GM12878 (cell line): ENCODE measurements around the gene APOH. TPM values are rescaled to one million over a fixed set of nuclear protein-coding genes. Genes with fewer than 3 reads are reported as not detected.

Source experiments
- BMI1 ChIP-seq: fragments of 450-650 bp; IDR thresholded peaks from 2 replicates; pipeline ENCODE4 v1.6.1; 2016; ENCODE audit warnings: mild to moderate bottlenecking, moderate library complexity, borderline replicate concordance
- CHD2 ChIP-seq: IDR thresholded peaks from 2 replicates; pipeline ENCODE4 v1.6.1; 2011; ENCODE audit warnings: low read depth, low read length, improper control_type of control experiment, borderline replicate concordance
- CREB1 ChIP-seq: IDR thresholded peaks from 2 replicates; pipeline ENCODE4 v1.6.1; 2012; ENCODE audit warnings: low read depth, mild to moderate bottlenecking, inconsistent platforms
- ELK1 ChIP-seq: IDR thresholded peaks from 2 replicates; pipeline ENCODE4 v1.6.1; 2012; ENCODE audit warnings: low read depth, low read length, improper control_type of control experiment
- ETV6 ChIP-seq, 2 experiments: fragments of 450-650 bp in 1 of 2; IDR thresholded peaks in 1 of 2; conservative IDR thresholded peaks in 1 of 2; 2 replicates each; pipeline ENCODE4 v1.6.1; 2014; ENCODE audit warnings: antibody characterized with exemption in 1 of 2, borderline replicate concordance in 1 of 2, low read depth in 1 of 2, mild to moderate bottlenecking in 1 of 2, moderate library complexity in 1 of 2
- FOS ChIP-seq: IDR thresholded peaks from 3 replicates; pipeline ENCODE4 v1.6.1; 2011; ENCODE audit warnings: borderline replicate concordance; ENCODE audit not compliant: insufficient read length; ENCODE audit errors: extremely low read depth
- GATAD2B ChIP-seq: fragments of 450-650 bp; conservative IDR thresholded peaks from 2 replicates; pipeline ENCODE4 v1.6.1; 2017; ENCODE audit warnings: low read depth, mild to moderate bottlenecking, moderate library complexity
- HDGF ChIP-seq: fragments of 450-650 bp; IDR thresholded peaks from 2 replicates; pipeline ENCODE4 v1.6.1; 2016; ENCODE audit warnings: antibody characterized with exemption
- MEF2A ChIP-seq: IDR thresholded peaks from 2 replicates; pipeline ENCODE4 v1.6.1; 2011; ENCODE audit warnings: low read depth, mild to moderate bottlenecking, low read length, moderate library complexity; ENCODE audit not compliant: insufficient read depth
- MEF2B ChIP-seq: fragments of 450-650 bp; IDR thresholded peaks from 2 replicates; pipeline ENCODE4 v1.6.1; 2018; ENCODE audit warnings: mild to moderate bottlenecking, moderate library complexity; ENCODE audit not compliant: partially characterized antibody, poor library complexity, severe bottlenecking
- NBN ChIP-seq: fragments of 450-650 bp; IDR thresholded peaks from 2 replicates; pipeline ENCODE4 v1.6.1; 2016
- NFXL1 ChIP-seq: fragments of 450-650 bp; IDR thresholded peaks from 2 replicates; pipeline ENCODE4 v1.6.1; 2017; ENCODE audit warnings: antibody characterized with exemption, mild to moderate bottlenecking, borderline replicate concordance
- NFYB ChIP-seq: IDR thresholded peaks from 2 replicates; pipeline ENCODE4 v1.6.1; 2011; ENCODE audit warnings: low read depth, mild to moderate bottlenecking, low read length, improper control_type of control experiment, moderate library complexity; ENCODE audit not compliant: insufficient read depth
- NKRF ChIP-seq: fragments of 450-650 bp; conservative IDR thresholded peaks from 2 replicates; pipeline ENCODE4 v1.6.1; 2017; ENCODE audit warnings: mild to moderate bottlenecking, moderate library complexity
- NR2C1 ChIP-seq: fragments of 450-650 bp; IDR thresholded peaks from 2 replicates; pipeline ENCODE4 v1.6.1; 2017; ENCODE audit warnings: antibody characterized with exemption, mild to moderate bottlenecking, moderate library complexity
- NR2F1 ChIP-seq: fragments of 450-650 bp; conservative IDR thresholded peaks from 2 replicates; pipeline ENCODE4 v1.6.1; 2017; ENCODE audit warnings: mild to moderate bottlenecking
- POU2F2 ChIP-seq: IDR thresholded peaks from 3 replicates; pipeline ENCODE4 v1.6.1; 2011; ENCODE audit warnings: low read depth, mild to moderate bottlenecking, low read length, borderline replicate concordance
- RAD21 ChIP-seq: IDR thresholded peaks from 2 replicates; pipeline ENCODE4 v1.6.1; 2011; ENCODE audit warnings: mild to moderate bottlenecking, low read depth, low read length, moderate library complexity; ENCODE audit not compliant: insufficient read depth
- RELA ChIP-seq: fragments of 450-650 bp; IDR thresholded peaks from 2 replicates; pipeline ENCODE4 v1.8.0; 2014; ENCODE audit warnings: borderline replicate concordance; ENCODE audit not compliant: partially characterized antibody
- SIN3A ChIP-seq: IDR thresholded peaks from 2 replicates; pipeline ENCODE4 v1.6.1; 2012; ENCODE audit warnings: low read depth, low read length, improper control_type of control experiment
- TAF1 ChIP-seq: IDR thresholded peaks from 2 replicates; pipeline ENCODE4 v1.6.1; 2011; ENCODE audit warnings: mild to moderate bottlenecking, low read depth, low read length, borderline replicate concordance
- TBL1XR1 ChIP-seq: IDR thresholded peaks from 2 replicates; pipeline ENCODE4 v1.6.1; 2012; ENCODE audit warnings: low read depth, low read length, improper control_type of control experiment
- TCF12 ChIP-seq: IDR thresholded peaks from 2 replicates; pipeline ENCODE4 v1.6.1; 2011; ENCODE audit warnings: low read depth, mild to moderate bottlenecking, low read length
- polyA plus RNA-seq, 11 experiments: library from polyadenylated mRNA; depleted of rRNA in 4 of 11; unstranded in 6 of 11; stranded (reverse) in 5 of 11; fragments of >200 nt; fragmentation: Nextera tagmentation in 4 of 11; fragmentation: Illumina TruSeq in 1 of 11; extraction: Ambion mirVana in 4 of 11; extraction: Trizol in 1 of 11; gene quantifications; 1 replicate in 1 of 11; 2 replicates in 10 of 11; pipeline versions ENCODE4 v1.2.1 to v1.2.3, GENCODE V29; 2011 to 2016; ENCODE audit warnings: inconsistent platforms in 2 of 11, missing spikeins in 2 of 11, low read depth in 1 of 11
- total RNA-seq, 4 experiments: library from RNA; depleted of rRNA in 3 of 4; stranded (reverse); fragments of >200 nt in 3 of 4; fragmentation: Illumina TruSeq in 1 of 4; extraction: Trizol in 1 of 4; gene quantifications; 2 replicates each; pipeline versions ENCODE4 v1.2.1 to v1.2.3, GENCODE V29; 2013 to 2021
- TF ChIP-seq, protein P1 (sequence below): fragments of 450-650 bp; formaldehyde crosslinking; IDR thresholded peaks from 2 replicates; pipeline ENCODE4 v1.4.0; 2020; ENCODE audit warnings: mild to moderate bottlenecking, moderate library complexity

Gene APOH
- total and polyA plus RNA-seq, 10 of the 15 experiments (the other 5 are each of a cell fraction or from before 2014, with no cell fraction given) = 1.8 TPM; not detected in 9

DNA sequence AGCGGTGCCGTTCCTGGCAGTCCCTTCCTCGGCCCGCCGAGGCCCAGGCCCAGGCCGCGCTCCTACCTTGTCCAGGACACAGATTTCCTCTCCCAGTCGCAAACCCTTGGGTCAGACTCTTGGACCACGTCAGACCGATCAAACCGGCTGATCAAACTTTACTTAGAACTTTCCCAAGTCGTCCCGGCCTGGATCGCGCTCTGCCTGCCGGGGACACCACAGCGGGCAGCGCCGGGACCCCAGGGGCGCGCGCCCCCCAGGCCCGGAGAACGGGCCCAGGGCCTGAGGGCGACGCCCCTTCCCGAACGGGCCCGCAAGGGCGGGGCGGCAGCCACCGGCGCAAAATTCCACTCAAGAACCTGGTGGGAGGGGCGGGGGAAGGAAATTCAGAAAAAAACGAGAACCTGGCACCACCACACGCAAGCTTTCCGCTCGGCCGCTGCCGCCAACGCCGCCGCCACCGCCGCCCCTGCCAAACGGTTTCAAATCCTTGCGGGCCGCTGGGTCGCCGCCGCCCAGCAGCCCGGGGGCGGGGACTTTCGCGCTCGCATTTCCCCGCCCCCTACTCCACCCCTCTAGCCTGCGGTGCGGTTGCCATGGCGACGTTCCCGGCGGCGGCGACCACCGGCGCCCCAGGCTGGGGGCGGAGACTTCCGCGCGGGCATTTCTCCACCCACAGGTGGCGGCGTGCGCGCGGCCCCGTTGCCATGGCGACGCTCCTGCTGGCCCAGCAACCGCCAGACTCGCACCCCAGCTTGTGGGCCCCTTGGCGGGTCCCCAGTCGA, 37.4 kb downstream of the APOH start, which contains the start of gene CEP112 (continued):
- no peak for TF ChIP-seq RAD21
- TF ChIP-seq ETV6 (conservative IDR thresholded peaks at IDR 0.05 in 1 of 2, IDR thresholded peaks at IDR 0.05 in 1 of 2; ENCODE audit: borderline replicate concordance in 1 of 2, low read depth in 1 of 2) = no peak
- peak; percentile 69 for TF ChIP-seq MEF2B
- TF ChIP-seq CREB1 = no peak
- TF ChIP-seq ELK1 = 0 out of 2 replicates have a peak, but pooled peaks have one; percentile 15
- no peak for TF ChIP-seq TCF12
- TF ChIP-seq MEF2A = no peak
- TF ChIP-seq RELA = no peak
- 0 out of 2 replicates have a peak, but pooled peaks have one; percentile 16 for TF ChIP-seq CHD2
- no peak for TF ChIP-seq FOS
- peak; percentile 75 for TF ChIP-seq GATAD2B
- no peak for TF ChIP-seq NR2C1
- TF ChIP-seq NBN = no peak
- no peak for TF ChIP-seq NKRF
- TF ChIP-seq NR2F1 = 0 out of 2 replicates have a peak, but pooled peaks have one; percentile 31
- TF ChIP-seq SIN3A = 0 out of 2 replicates have a peak, but pooled peaks have one; percentile 53
- TF ChIP-seq NFXL1 = no peak
- peak; percentile 99 for TF ChIP-seq BMI1
- TF ChIP-seq TBL1XR1 = no peak
- 0 out of 3 replicates have a peak, but pooled peaks have one; percentile 14 for TF ChIP-seq POU2F2
- TF ChIP-seq, protein P1, sequence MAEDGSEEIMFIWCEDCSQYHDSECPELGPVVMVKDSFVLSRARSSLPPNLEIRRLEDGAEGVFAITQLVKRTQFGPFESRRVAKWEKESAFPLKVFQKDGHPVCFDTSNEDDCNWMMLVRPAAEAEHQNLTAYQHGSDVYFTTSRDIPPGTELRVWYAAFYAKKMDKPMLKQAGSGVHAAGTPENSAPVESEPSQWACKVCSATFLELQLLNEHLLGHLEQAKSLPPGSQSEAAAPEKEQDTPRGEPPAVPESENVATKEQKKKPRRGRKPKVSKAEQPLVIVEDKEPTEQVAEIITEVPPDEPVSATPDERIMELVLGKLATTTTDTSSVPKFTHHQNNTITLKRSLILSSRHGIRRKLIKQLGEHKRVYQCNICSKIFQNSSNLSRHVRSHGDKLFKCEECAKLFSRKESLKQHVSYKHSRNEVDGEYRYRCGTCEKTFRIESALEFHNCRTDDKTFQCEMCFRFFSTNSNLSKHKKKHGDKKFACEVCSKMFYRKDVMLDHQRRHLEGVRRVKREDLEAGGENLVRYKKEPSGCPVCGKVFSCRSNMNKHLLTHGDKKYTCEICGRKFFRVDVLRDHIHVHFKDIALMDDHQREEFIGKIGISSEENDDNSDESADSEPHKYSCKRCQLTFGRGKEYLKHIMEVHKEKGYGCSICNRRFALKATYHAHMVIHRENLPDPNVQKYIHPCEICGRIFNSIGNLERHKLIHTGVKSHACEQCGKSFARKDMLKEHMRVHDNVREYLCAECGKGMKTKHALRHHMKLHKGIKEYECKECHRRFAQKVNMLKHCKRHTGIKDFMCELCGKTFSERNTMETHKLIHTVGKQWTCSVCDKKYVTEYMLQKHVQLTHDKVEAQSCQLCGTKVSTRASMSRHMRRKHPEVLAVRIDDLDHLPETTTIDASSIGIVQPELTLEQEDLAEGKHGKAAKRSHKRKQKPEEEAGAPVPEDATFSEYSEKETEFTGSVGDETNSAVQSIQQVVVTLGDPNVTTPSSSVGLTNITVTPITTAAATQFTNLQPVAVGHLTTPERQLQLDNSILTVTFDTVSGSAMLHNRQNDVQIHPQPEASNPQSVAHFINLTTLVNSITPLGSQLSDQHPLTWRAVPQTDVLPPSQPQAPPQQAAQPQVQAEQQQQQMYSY (CRISPR knock-in tag) = no peak
- no peak for TF ChIP-seq TAF1
- no peak for TF ChIP-seq NFYB
- TF ChIP-seq HDGF = no peak
